H9 (cell line): ENCODE data around the gene OCRL. TPM values are rescaled to one million over a fixed set of nuclear protein-coding genes. Genes with fewer than 3 reads are reported as not detected.

Experiments used
- DNase-seq: peaks from one replicate; pipeline ENCODE4 v3.0.0-alpha.2; 2017
- H2AFZ ChIP-seq: one replicate; pipeline ENCODE4 v1.6.1; 2013; ENCODE audit warnings: mild to moderate bottlenecking, low read length, control low read depth, moderate library complexity
- H2AK5ac ChIP-seq: 2 replicates; pipeline ENCODE4 v1.6.1; 2013; ENCODE audit warnings: low read length, control low read depth, mixed read lengths; ENCODE audit not compliant: insufficient read length
- H2BK120ac ChIP-seq: one replicate; pipeline ENCODE4 v1.6.1; 2013; ENCODE audit warnings: low read depth, mild to moderate bottlenecking, low read length, control low read depth, inconsistent platforms; ENCODE audit not compliant: poor library complexity, severe bottlenecking
- H2BK12ac ChIP-seq: 2 replicates; pipeline ENCODE4 v1.6.1; 2013; ENCODE audit warnings: low read length, control low read depth, mixed read lengths, low read depth; ENCODE audit not compliant: insufficient read length
- H2BK15ac ChIP-seq: 2 replicates; pipeline ENCODE4 v1.6.1; 2013; ENCODE audit warnings: low read depth, low read length, control low read depth
- H2BK20ac ChIP-seq: one replicate; pipeline ENCODE4 v1.6.1; 2013; ENCODE audit warnings: low read depth, mild to moderate bottlenecking, low read length, control low read depth, inconsistent platforms; ENCODE audit not compliant: poor library complexity, severe bottlenecking
- H2BK5ac ChIP-seq: 2 replicates; pipeline ENCODE4 v1.6.1; 2013; ENCODE audit warnings: low read length, control low read depth, mixed read lengths; ENCODE audit not compliant: insufficient read length
- H3K14ac ChIP-seq: 2 replicates; pipeline ENCODE4 v1.6.1; 2013; ENCODE audit warnings: low read length, control low read depth; ENCODE audit not compliant: insufficient read depth
- H3K18ac ChIP-seq: 2 replicates; pipeline ENCODE4 v1.6.1; 2013; ENCODE audit warnings: low read depth, mild to moderate bottlenecking, mixed read lengths, low read length, control low read depth; ENCODE audit not compliant: insufficient read length
- H3K23ac ChIP-seq: 2 replicates; pipeline ENCODE4 v1.6.1; 2013; ENCODE audit warnings: low read length, control low read depth, mixed read lengths, low read depth; ENCODE audit not compliant: insufficient read length
- H3K23me2 ChIP-seq: 2 replicates; pipeline ENCODE4 v1.6.1; 2013; ENCODE audit warnings: low read depth, mild to moderate bottlenecking, mixed read lengths, low read length, control low read depth; ENCODE audit not compliant: insufficient read length, poor library complexity, severe bottlenecking
- H3K27ac ChIP-seq: 2 replicates; pipeline ENCODE4 v1.5.1; 2013; ENCODE audit warnings: low read length, control low read depth, mixed read lengths, low read depth; ENCODE audit not compliant: insufficient read length
- H3K27me3 ChIP-seq: 2 replicates; pipeline ENCODE4 v1.6.1; 2013; ENCODE audit warnings: low read length, control low read depth, inconsistent platforms; ENCODE audit not compliant: insufficient read depth
- H3K4ac ChIP-seq: 2 replicates; pipeline ENCODE4 v1.6.1; 2013; ENCODE audit warnings: low read depth, mild to moderate bottlenecking, control low read depth, inconsistent platforms, low read length, moderate library complexity
- H3K4me1 ChIP-seq: 2 replicates; pipeline ENCODE4 v1.6.1; 2013; ENCODE audit warnings: low read length, control low read depth, inconsistent platforms; ENCODE audit not compliant: insufficient read depth
- H3K4me2 ChIP-seq: 2 replicates; pipeline ENCODE4 v1.6.1; 2013; ENCODE audit warnings: low read length, control low read depth, mixed read lengths; ENCODE audit not compliant: insufficient read length, insufficient read depth
- H3K56ac ChIP-seq: 2 replicates; pipeline ENCODE4 v1.6.1; 2013; ENCODE audit warnings: low read depth, mild to moderate bottlenecking, mixed read lengths, low read length, control low read depth; ENCODE audit not compliant: insufficient read length
- H3K79me1 ChIP-seq: 2 replicates; pipeline ENCODE4 v1.6.1; 2013; ENCODE audit warnings: low read depth, mild to moderate bottlenecking, moderate library complexity, low read length, control low read depth, inconsistent platforms; ENCODE audit not compliant: insufficient read depth, poor library complexity, severe bottlenecking
- H3K79me2 ChIP-seq: 2 replicates; pipeline ENCODE4 v1.6.1; 2013; ENCODE audit warnings: low read length, control low read depth, inconsistent platforms; ENCODE audit not compliant: insufficient read depth
- H3K9ac ChIP-seq: 2 replicates; pipeline ENCODE4 v1.6.1; 2013; ENCODE audit warnings: low read length, control low read depth, mixed read lengths; ENCODE audit not compliant: insufficient read length; ENCODE audit errors: extremely low read depth
- H3K9me3 ChIP-seq: one replicate; pipeline ENCODE4 v1.6.1; 2013; ENCODE audit warnings: low read depth, low read length, inconsistent platforms; ENCODE audit not compliant: control insufficient read depth
- H3T11ph ChIP-seq: one replicate; pipeline ENCODE4 v1.6.1; 2013; ENCODE audit warnings: mild to moderate bottlenecking, low read length, control low read depth, inconsistent platforms
- H4K20me1 ChIP-seq: one replicate; pipeline ENCODE4 v1.6.1; 2013; ENCODE audit not compliant: control insufficient read depth, insufficient read length, insufficient read depth
- H4K5ac ChIP-seq: 2 replicates; pipeline ENCODE4 v1.6.1; 2013; ENCODE audit warnings: low read depth, mild to moderate bottlenecking, mixed read lengths, low read length, control low read depth; ENCODE audit not compliant: insufficient read length
- H4K8ac ChIP-seq: replicated peaks from 2 replicates; pipeline ENCODE4 v1.6.1; 2013; ENCODE audit warnings: low read length, control low read depth, mixed read lengths, low read depth; ENCODE audit not compliant: insufficient read length
- H4K91ac ChIP-seq: 2 replicates; pipeline ENCODE4 v1.6.1; 2013; ENCODE audit warnings: low read depth, mild to moderate bottlenecking, moderate library complexity, mixed read lengths, low read length, control low read depth; ENCODE audit not compliant: insufficient read length
- H3K27ac Mint-ChIP-seq, 3 experiments: 2 replicates in 2 of 3; 3 replicates in 1 of 3; pipeline ENCODE4 v1.8.0; 2020 to 2021; ENCODE audit warnings: mixed read lengths in 3 of 3, mild to moderate bottlenecking in 1 of 3, moderate library complexity in 1 of 3
- H3K27me3 Mint-ChIP-seq: 2 replicates; pipeline ENCODE4 v1.8.0; 2021; ENCODE audit warnings: low read depth, mild to moderate bottlenecking, moderate library complexity, mixed read lengths
- H3K36me3 Mint-ChIP-seq, 3 experiments: 2 replicates in 2 of 3; 3 replicates in 1 of 3; pipeline ENCODE4 v1.8.0; 2020 to 2021; ENCODE audit warnings: low read depth in 3 of 3, mixed read lengths in 3 of 3; ENCODE audit not compliant: insufficient read depth in 1 of 3
- H3K4me1 Mint-ChIP-seq, 2 experiments: 2 replicates each; pipeline ENCODE4 v1.8.0; 2020; ENCODE audit warnings: mixed read lengths in 2 of 2
- H3K4me3 Mint-ChIP-seq, 2 experiments: 2 replicates in 1 of 2; 3 replicates in 1 of 2; pipeline ENCODE4 v1.8.0; 2020 to 2021; ENCODE audit warnings: mild to moderate bottlenecking in 2 of 2, mixed read lengths in 2 of 2, moderate library complexity in 1 of 2
- H3K9me3 Mint-ChIP-seq, 2 experiments: 2 replicates in 1 of 2; 3 replicates in 1 of 2; pipeline ENCODE4 v1.8.0; 2020; ENCODE audit warnings: mild to moderate bottlenecking in 2 of 2, mixed read lengths in 2 of 2, moderate library complexity in 1 of 2
- WGBS: extraction: QIAGEN DNeasy Blood & Tissue Kit; methylation state at CpG from one replicate; pipeline ENCODE4 v1.1.7; 2013; ENCODE audit warnings: missing lambda C conversion rate, low lambda C conversion rate, mixed read lengths; ENCODE audit not compliant: insufficient read length; ENCODE audit errors: extremely low coverage; 5-methylcytosine and 5-hydroxymethylcytosine counted together
- total RNA-seq: library from RNA; stranded (reverse); gene quantifications from 2 replicates; pipeline ENCODE4 v1.2.1, GENCODE V29; 2021
- TF ChIP-seq, protein P1 (sequence below): fragments of 200-600 bp; sonication (generic); conservative IDR thresholded peaks from 3 replicates; pipeline ENCODE4 v1.8.0; 2021; ENCODE audit warnings: antibody characterized with exemption, mild to moderate bottlenecking

OCRL gene
- total RNA-seq, 1 experiment from 2014 or later = 31.4 TPM

DNA sequence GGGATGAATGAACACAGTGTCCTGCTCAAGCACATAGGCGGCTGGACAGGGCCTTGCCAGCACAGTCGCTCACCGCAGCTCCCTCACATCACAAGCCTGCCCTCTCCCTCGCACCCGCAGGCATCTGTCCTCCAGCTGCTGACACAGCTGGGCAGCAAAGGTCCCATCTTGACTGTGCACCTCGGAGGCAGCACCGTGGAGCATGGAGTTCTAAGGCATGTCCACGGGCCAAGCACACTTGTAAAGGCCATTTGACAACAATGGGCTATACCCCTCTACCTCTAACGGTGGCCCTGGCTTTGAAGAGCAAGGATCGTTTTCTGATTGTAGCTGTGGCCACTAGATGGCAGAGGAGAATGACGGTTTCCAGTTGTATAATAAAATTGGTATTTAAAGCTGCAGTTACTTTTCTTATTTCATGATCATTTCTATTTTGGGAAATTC is 60.9 kb downstream of the OCRL start:
- H2BK15ac ChIP-seq = no peak overlapping the region
- H2BK12ac ChIP-seq = no peak overlapping the region
- H4K91ac ChIP-seq = no peak overlapping the region
- H3K56ac ChIP-seq = no peak overlapping the region
- Mint-ChIP-seq H3K9me3 (no peaks in the 10 kb centered on the region), H3K27me3 (peaks cover 9% of the 10 kb centered on the region), H3K27ac (no peak overlapping the region; a peak in 1 of 7 replicates), H3K36me3 (peaks cover 0 to 11% (median 6%) of the 10 kb centered on the region in 3 experiments; a peak in 3 of 7 replicates), H3K4me3 (no peak overlapping the region), H3K4me1 (peaks cover 18 to 30% of the 10 kb centered on the region in 2 experiments)
- no peak overlapping the region for H3K4ac ChIP-seq
- H3K18ac ChIP-seq = no peak overlapping the region
- H3K27ac ChIP-seq = no peak overlapping the region
- WGBS = no CpG with 5 or more reads among the region's 11 CpGs
- no peaks in the 10 kb centered on the region for H3K4me1 ChIP-seq
- TF ChIP-seq, protein P1, sequence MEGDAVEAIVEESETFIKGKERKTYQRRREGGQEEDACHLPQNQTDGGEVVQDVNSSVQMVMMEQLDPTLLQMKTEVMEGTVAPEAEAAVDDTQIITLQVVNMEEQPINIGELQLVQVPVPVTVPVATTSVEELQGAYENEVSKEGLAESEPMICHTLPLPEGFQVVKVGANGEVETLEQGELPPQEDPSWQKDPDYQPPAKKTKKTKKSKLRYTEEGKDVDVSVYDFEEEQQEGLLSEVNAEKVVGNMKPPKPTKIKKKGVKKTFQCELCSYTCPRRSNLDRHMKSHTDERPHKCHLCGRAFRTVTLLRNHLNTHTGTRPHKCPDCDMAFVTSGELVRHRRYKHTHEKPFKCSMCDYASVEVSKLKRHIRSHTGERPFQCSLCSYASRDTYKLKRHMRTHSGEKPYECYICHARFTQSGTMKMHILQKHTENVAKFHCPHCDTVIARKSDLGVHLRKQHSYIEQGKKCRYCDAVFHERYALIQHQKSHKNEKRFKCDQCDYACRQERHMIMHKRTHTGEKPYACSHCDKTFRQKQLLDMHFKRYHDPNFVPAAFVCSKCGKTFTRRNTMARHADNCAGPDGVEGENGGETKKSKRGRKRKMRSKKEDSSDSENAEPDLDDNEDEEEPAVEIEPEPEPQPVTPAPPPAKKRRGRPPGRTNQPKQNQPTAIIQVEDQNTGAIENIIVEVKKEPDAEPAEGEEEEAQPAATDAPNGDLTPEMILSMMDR = peak; percentile 83
- no peak overlapping the region for H3K23ac ChIP-seq
- no peaks in the 10 kb centered on the region for H3K79me2 ChIP-seq
- no peaks in the 10 kb centered on the region for H4K20me1 ChIP-seq
- H3K14ac ChIP-seq = no peak overlapping the region
- no peak overlapping the region for H2BK5ac ChIP-seq
- no peak overlapping the region for H3K4me2 ChIP-seq
- no peak overlapping the region for H2AK5ac ChIP-seq
- H4K5ac ChIP-seq = no peak overlapping the region
- H2BK120ac ChIP-seq = no peak overlapping the region
- H3K9me3 ChIP-seq = no peaks in the 10 kb centered on the region
- no peaks in the 10 kb centered on the region for H3K27me3 ChIP-seq
- no peak overlapping the region for H3T11ph ChIP-seq
- H4K8ac ChIP-seq = no peak overlapping the region
- no peak for DNase-seq
- H3K23me2 ChIP-seq = no peaks in the 10 kb centered on the region
- H3K79me1 ChIP-seq = no peaks in the 10 kb centered on the region
- H3K9ac ChIP-seq = no peak overlapping the region
- H2BK20ac ChIP-seq = no peak overlapping the region
- H2AFZ ChIP-seq = no peak overlapping the region
